Measurements from ENCODE around the gene ERC2. TPM values are rescaled to one million over a fixed set of nuclear protein-coding genes. Genes with fewer than 3 reads are reported as not detected.

ERC2 gene
- total and polyA plus RNA-seq, 2 of the 8 experiments (the other 6 are each of a cell fraction or from before 2014, with no cell fraction given): 16.4 to 22.8 TPM

- TF ChIP-seq USF2 (IDR thresholded peaks at IDR 0.05; ENCODE audit: low read length) (no peak), CEBPB (IDR thresholded peaks at IDR 0.05; ENCODE audit: low read depth, low read length) (no peak), CBX5 (IDR thresholded peaks at IDR 0.05; ENCODE audit: low read depth, low read length) (no peak), TEAD4 (IDR thresholded peaks at IDR 0.05; ENCODE audit: low read depth, low read length) (no peak)
Observed at GRCh38 chr3:55523471-55523870, 944.8 kb downstream of the ERC2 start (continued).

Data from H1 (cell line).